ENCODE data around the gene GARNL3. TPM values are rescaled to one million over a fixed set of nuclear protein-coding genes. Genes with fewer than 3 reads are reported as not detected.
A peak's percentile ranks its signal among the peaks of the same experiment; 100 is the strongest.

The GARNL3 gene
- total RNA-seq, 1 experiment from 2014 or later: 15.5 TPM

DNA sequence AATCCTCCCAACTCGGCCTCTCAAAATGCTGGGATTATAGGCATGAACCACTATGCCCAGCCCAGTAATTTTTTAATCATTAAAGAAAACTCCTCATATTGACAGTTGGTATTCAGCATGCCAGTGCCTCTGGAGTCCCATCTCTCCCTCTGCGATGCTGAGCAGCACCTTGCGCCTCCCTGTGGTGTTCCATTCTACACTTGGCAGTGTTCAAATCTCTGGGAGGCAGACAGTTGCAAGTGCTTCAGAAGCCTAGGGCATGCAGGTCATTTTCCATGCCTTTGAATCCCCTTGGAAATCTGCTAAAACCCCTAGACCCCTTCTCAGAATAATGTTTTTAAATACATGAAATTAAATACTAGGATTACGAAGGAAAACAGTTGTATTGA is 41.3 kb downstream of the GARNL3 start:
- ATAC-seq (no peak), DNase-seq (no peak)
- BruUV-seq (replicated peaks): no TSS peak
- no peaks in the 10 kb centered on the region for H3K9me3 ChIP-seq (ENCODE audit: low read length)
- CTCF ChIA-PET: no interaction called here
- no peaks in the 10 kb centered on the region for H4K20me1 ChIP-seq (ENCODE audit: low read length)
- POLR2A ChIA-PET (ENCODE audit: unreplicated experiment): no interaction called here
- H3K4me3 ChIP-seq (ENCODE audit: low read length): no peak overlapping the region
- H3K27ac ChIP-seq (ENCODE audit: low read length): no peak overlapping the region
- no peaks in the 10 kb centered on the region for H3K36me3 ChIP-seq (ENCODE audit: low read depth, low read length)
- no peaks in the 10 kb centered on the region for H3K9me2 ChIP-seq (replicated peaks; ENCODE audit: low read length)
- H3K27me3 ChIP-seq (ENCODE audit: low read length): no peaks in the 10 kb centered on the region
- no peak overlapping the region for H3K4me2 ChIP-seq (ENCODE audit: low read length)
- intact Hi-C loops (cut with micrococcal nuclease): no loop called here
- H3F3A ChIP-seq (ENCODE audit: low read length, unreplicated experiment): no peaks in the 10 kb centered on the region
- H3K9ac ChIP-seq (ENCODE audit: low read length): no peak overlapping the region
- TF ChIP-seq, protein P1, sequence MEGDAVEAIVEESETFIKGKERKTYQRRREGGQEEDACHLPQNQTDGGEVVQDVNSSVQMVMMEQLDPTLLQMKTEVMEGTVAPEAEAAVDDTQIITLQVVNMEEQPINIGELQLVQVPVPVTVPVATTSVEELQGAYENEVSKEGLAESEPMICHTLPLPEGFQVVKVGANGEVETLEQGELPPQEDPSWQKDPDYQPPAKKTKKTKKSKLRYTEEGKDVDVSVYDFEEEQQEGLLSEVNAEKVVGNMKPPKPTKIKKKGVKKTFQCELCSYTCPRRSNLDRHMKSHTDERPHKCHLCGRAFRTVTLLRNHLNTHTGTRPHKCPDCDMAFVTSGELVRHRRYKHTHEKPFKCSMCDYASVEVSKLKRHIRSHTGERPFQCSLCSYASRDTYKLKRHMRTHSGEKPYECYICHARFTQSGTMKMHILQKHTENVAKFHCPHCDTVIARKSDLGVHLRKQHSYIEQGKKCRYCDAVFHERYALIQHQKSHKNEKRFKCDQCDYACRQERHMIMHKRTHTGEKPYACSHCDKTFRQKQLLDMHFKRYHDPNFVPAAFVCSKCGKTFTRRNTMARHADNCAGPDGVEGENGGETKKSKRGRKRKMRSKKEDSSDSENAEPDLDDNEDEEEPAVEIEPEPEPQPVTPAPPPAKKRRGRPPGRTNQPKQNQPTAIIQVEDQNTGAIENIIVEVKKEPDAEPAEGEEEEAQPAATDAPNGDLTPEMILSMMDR (conservative IDR thresholded peaks at IDR 0.05; ENCODE audit: low read depth, low read length): no peak
- TF ChIP-seq EZH2phosphoT487 (IDR thresholded peaks at IDR 0.05; ENCODE audit: borderline replicate concordance, low read length): no peak
- H3K4me1 ChIP-seq (ENCODE audit: insufficient read depth, low read length): peaks cover 24% of the 10 kb centered on the region
- no peak overlapping the region for H2AFZ ChIP-seq (ENCODE audit: low read length)
- H3K79me2 ChIP-seq (ENCODE audit: low read length): no peaks in the 10 kb centered on the region

DNA sequence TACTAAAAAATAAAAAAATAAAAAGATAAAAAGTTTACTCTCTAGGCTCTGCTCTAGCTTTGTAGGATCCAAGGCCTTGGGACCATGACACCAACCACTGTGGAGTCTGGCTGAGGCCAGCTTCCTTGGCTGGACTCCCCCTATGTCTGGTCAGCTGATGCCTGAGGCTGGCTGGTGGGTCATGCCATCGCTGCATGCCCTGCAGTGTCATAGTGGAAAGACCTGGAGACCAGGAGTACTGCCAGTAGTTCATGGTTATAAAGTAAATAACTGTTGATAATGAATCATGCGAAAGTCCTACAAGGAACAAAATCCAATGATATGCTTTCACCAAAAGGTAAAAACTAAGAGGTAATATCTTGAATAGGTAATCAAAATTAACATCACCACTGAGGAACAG is 43.2 kb downstream of the GARNL3 start:
- Histone ChIP-seq H3K9me2 (replicated peaks; ENCODE audit: low read length) (no peaks in the 10 kb centered on the region), H3K9ac (ENCODE audit: low read length) (no peak overlapping the region), H3K27ac (ENCODE audit: low read length) (no peak overlapping the region), H3K4me1 (ENCODE audit: insufficient read depth, low read length) (peaks cover 35% of the 10 kb centered on the region), H3K4me3 (ENCODE audit: low read length) (no peak overlapping the region), H3K36me3 (ENCODE audit: low read depth, low read length) (no peaks in the 10 kb centered on the region), H3K27me3 (ENCODE audit: low read length) (no peaks in the 10 kb centered on the region), H3K4me2 (ENCODE audit: low read length) (no peak overlapping the region), H3K79me2 (ENCODE audit: low read length) (no peaks in the 10 kb centered on the region), H2AFZ (ENCODE audit: low read length) (no peak overlapping the region), H3K9me3 (ENCODE audit: low read length) (no peaks in the 10 kb centered on the region), H4K20me1 (ENCODE audit: low read length) (no peaks in the 10 kb centered on the region), H3F3A (ENCODE audit: low read length, unreplicated experiment) (no peaks in the 10 kb centered on the region)
- POLR2A ChIA-PET (ENCODE audit: unreplicated experiment): no interaction called here
- ATAC-seq: peak; percentile 59
- intact Hi-C loops (cut with micrococcal nuclease): no loop called here
- DNase-seq: peak; percentile 48
- no TSS peak for BruUV-seq (replicated peaks)
- CTCF ChIA-PET: no interaction called here
- TF ChIP-seq, protein P1 (conservative IDR thresholded peaks at IDR 0.05; ENCODE audit: low read depth, low read length): no peak
- no peak for TF ChIP-seq EZH2 (IDR thresholded peaks at IDR 0.05; ENCODE audit: low read length, unreplicated experiment)

DNA sequence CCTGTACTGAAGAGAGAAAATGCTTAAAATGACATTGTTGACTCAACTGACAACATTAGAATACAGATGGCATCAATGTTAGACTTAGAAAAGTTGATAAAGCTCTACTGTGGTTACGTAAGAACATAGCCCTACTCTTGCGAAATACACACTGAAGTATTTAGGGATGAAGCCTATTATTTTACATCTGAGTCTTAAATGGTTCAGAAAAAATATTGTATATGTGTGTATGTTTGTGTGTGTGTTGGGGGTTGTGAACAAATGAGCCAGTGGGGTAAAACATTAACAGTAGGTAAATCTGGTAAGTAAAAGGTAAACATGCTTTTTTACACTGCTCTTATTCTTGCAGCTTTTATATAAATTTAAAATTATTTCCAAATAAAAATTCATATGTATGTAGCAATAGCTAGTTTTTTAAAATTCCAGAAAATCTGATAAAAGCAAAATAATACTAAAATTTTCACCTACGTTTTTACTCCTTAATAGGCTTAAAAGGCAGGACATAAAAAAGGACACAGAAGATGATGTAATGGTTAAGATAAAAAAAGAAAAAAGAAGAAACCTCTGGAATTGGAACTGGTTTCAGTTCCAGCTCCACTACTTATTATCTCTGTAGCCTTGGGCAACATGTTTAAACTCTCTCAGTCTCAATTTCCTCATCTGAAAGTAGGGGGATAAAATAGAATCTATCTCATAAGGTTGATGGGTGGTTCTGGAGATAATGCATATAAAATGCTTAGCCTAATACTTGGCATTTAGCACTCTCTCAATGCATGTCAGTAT is 44.3 kb downstream of the GARNL3 start:
- Histone ChIP-seq H3F3A (ENCODE audit: low read length, unreplicated experiment) (no peaks in the 10 kb centered on the region), H3K27ac (ENCODE audit: low read length) (no peak overlapping the region), H3K9me2 (replicated peaks; ENCODE audit: low read length) (no peaks in the 10 kb centered on the region), H3K9ac (ENCODE audit: low read length) (no peak overlapping the region), H4K20me1 (ENCODE audit: low read length) (no peaks in the 10 kb centered on the region), H3K9me3 (ENCODE audit: low read length) (no peaks in the 10 kb centered on the region), H2AFZ (ENCODE audit: low read length) (no peak overlapping the region), H3K4me3 (ENCODE audit: low read length) (no peak overlapping the region), H3K4me1 (ENCODE audit: insufficient read depth, low read length) (peaks cover 35% of the 10 kb centered on the region), H3K36me3 (ENCODE audit: low read depth, low read length) (no peaks in the 10 kb centered on the region), H3K79me2 (ENCODE audit: low read length) (no peaks in the 10 kb centered on the region), H3K4me2 (ENCODE audit: low read length) (no peak overlapping the region), H3K27me3 (ENCODE audit: low read length) (no peaks in the 10 kb centered on the region)
- DNase-seq (peak; percentile 31), ATAC-seq (no peak)
- TF ChIP-seq, protein P1 (conservative IDR thresholded peaks at IDR 0.05; ENCODE audit: low read depth, low read length): no peak
- TF ChIP-seq EZH2phosphoT487 (IDR thresholded peaks at IDR 0.05; ENCODE audit: borderline replicate concordance, low read length) (no peak), EZH2 (IDR thresholded peaks at IDR 0.05; ENCODE audit: low read length, unreplicated experiment) (no peak)
- ChIA-PET POLR2A (ENCODE audit: unreplicated experiment) (no interaction called here), CTCF (no interaction called here)
- BruUV-seq (replicated peaks): no TSS peak
- intact Hi-C loops (cut with micrococcal nuclease): no loop called here

Measured in PC-3 (cell line).